HG02938 (cell line): ENCODE data around the gene STK32B.

Experiments used
- ATAC-seq: cut with Tn5 transposase; IDR thresholded peaks from one replicate; pipeline ENCODE4 v1.9.1; 2021; ENCODE audit warnings: mild to moderate bottlenecking, moderate library complexity; ENCODE audit not compliant: unreplicated experiment

Gene STK32B

GRCh38 chr4:5383191-5383980 is 332.1 kb downstream of the STK32B start:
- ATAC-seq: no peak

DNA sequence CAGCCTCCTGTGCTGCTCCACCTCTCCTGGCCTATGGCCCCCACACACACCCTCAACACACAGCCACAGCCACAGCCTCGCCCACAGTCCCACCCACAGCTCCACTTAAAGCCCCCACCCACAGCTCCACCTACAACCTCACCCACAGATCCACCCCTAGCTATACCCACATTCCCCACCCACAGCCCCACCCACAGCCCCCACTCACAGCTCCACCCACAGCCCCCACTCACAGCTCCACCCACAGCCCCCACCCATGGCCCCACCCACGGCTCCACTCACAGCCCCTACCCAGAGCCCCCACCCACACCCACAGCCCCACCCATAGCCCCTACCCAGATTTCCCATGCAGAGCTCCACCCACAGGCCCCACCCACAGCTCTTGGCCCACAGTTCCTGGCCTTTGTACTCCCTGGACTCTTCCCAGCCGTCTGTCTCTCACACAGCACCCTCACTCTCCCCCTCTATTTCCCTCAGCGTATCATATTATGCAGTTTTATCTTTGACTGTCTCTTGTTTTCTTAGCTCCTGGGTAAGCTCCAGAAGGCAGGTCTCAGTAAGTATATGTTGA is 334.5 kb downstream of the STK32B start:
- ATAC-seq: no peak

- ATAC-seq: no peak
These were observed 335.6 kb downstream of the STK32B start for GRCh38 chr4:5386921-5387320.

- no peak for ATAC-seq
These were observed 336.2 kb downstream of the STK32B start for GRCh38 chr4:5387457-5387856.

DNA sequence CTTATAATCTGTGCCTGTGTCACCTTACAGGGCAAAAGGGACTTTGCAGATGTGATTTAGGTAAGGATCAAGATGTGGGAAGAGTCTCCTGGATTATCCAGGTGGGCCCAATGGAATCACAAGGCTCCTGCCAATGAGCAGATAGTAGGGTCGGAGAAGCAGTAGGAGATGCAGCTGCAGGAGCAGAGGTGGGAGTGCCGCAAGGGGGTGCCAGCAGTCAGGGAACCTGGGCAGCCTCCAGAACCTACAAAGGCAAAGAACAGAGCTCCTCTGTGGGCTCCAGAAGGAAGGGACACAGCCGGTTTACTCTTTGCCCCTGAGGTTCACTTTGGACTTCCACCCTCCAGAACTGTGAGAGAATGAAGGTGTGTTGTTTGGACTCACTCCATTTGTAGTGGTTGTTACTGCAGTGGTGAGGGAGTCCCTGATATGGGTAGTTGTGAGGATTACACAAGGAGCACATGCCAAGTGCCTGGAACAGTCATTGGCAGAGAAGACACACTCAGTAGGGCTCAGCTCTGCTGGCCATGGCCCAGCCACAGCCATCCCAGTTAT is 338.6 kb downstream of the STK32B start:
- ATAC-seq: no peak

GRCh38 chr4:5391492-5391891 is 340.2 kb downstream of the STK32B start:
- no peak for ATAC-seq

DNA sequence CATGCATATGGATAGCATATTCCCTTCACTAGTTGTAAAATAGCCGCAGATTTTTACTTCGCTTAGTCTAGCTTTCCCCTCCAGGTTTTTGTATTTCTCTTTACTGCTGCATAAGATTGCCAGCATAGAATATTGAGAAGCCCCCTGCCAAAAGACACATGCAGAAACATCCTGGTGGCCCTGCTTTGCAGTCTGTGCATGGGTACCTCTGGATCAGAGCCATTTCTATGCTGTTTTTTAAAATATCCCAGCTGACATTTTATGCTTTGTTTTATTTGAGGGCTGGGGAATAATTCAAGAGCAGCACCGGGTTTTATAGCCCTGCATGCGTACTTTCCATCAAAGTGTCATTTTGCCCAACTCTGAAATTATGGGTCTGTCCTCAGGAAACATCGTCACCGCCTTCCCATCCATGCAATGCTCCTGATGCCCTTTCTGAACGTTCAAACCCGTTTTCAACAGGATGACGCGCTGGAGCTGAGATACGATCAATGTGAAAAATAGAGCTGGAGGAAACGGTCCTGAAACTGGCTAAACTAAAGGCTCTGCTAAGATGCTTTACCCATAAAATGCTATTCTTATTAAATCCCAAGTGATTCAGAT is 342.7 kb downstream of the STK32B start:
- no peak for ATAC-seq

DNA sequence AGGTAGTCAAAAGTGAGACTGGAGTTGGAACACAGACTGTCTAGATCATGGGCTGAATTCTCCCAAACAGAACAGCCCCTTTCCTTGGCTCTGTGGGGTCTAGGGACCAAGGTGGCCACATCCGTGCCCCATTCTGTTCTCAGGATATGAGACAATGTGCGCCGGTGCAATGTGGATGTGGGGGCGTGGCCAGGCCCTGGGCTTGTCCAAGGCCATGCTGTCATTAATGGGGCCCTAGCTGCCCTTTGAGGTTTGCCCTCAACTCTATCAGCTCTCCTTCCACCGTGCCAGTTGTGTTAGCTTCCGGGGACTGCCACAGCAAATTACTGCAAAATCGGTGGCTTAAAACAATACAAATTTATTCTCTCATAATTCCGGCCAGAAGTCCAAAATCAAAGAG is 344.5 kb downstream of the STK32B start:
- no peak for ATAC-seq

DNA sequence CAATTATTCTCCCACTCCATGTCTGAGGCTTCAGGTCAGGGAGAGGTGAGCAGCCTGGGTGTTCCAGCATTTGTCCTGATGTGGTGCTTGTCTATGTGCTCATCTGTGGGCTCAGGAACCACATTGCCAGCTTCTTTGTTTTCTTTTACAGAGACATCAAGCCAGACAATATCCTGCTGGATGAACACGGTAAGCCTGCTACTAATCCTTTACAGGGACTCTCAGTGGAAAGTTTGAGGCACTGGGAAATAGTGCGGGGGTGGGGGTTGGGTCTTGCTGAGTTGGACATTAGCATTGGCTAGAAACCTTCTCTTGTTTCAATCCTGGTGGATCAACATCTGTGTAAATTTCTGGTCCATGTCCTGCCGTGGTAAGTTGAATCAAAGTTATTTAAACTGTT is 346.8 kb downstream of the STK32B start:
- ATAC-seq: no peak

GRCh38 chr4:5399124-5399523 is 347.8 kb downstream of the STK32B start:
- ATAC-seq: no peak

DNA sequence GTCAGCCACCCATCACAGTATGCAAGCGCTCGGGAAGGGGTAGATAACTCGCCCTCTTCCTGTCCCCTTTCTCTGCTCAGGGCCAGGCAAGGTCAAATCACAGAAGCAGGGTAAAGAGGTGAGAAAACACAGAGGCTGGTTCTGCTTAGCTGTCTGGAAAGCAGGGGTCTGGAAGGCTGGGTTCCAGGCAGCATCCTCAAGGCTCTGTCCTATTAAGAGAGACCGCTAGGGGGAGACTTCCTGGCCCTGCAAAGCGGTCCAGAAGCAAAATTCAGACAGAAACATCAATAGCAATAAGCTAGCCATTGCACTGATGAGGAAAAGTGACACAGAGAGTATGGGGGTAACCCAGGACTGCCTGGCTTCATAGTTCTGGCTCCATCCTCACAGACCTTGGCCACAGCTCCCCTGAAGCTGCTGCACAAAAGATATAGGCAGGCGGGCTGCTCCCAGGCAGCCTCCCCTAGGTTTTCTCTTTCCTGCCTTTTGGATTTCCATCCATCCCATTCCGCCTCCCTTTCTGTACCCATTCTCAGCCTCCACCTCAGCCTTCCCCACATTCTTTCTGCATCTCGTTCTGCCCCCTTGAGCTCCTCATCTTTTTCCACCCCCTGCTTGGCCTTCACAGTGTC is 348.6 kb downstream of the STK32B start:
- no peak for ATAC-seq

DNA sequence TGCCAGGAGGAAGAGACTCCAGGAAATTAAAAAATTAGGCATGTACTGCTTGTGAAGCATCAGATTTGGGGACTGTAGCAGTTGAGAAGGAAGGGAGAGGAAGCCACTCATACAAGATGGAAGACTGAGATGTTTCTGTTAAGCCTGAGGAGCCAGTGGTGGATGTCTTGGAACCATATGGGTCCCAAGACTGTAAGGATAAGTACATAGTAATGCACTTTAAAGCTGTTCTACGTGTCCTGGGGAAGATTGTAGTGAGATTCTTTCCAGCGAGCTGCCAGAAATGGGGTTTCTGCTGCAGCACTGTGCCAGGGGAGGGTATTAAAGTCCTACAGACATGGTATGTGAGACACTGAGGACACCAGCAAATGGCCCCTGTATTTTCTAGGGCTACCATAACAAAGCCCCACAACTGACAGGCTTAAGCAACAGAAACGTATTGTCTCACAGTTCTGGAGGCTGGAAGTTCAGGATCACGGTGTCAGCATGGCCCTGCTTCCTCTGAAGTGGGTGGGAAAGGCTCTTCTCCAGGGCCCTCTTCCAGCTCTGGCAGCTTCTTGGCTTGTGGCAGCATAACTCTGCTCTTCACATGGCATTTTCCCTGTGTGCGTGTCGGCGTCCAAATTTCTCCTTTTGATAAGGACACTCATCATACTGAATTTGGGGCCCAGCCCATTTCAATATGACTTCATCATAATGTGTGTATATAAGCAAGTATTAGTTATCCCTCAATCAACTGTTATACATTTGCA is 352.6 kb downstream of the STK32B start:
- no peak for ATAC-seq

GRCh38 chr4:5409237-5409636 is 358.0 kb downstream of the STK32B start:
- no peak for ATAC-seq

DNA sequence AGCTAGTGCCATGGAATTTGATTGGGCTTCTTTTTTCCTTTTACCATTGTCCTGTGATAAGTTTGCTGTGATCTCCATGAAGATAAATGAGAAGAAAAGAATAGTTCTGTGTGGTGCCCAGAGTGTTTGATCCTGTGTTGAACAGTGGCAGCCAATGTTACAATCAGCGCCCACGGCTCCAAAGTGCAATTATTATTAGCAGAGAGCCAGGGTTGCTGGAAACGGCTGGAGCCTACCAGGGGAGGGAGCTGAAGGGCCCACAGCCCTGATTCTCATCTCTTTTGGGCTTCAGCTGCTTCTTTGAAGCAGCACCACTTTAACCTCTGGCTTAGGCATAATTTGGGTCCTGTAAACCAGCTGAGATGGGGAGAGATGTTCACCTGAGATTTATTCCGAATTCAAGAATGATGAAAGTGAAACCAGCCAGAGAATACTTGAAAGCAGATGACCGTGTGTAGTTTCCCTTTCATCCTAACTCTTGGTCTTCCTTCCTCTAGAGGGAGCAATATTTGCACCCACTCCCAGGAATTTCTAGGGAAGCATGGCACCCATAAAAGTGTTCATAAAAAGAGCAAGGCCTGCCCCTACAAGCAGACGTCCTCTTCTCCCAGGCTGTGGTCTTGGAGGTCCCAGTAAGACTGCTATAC is 358.8 kb downstream of the STK32B start:
- no peak for ATAC-seq

- ATAC-seq: no peak
These were observed 361.0 kb downstream of the STK32B start for GRCh38 chr4:5412296-5412695.

- ATAC-seq: no peak
These were observed 361.5 kb downstream of the STK32B start for GRCh38 chr4:5412751-5413150.

DNA sequence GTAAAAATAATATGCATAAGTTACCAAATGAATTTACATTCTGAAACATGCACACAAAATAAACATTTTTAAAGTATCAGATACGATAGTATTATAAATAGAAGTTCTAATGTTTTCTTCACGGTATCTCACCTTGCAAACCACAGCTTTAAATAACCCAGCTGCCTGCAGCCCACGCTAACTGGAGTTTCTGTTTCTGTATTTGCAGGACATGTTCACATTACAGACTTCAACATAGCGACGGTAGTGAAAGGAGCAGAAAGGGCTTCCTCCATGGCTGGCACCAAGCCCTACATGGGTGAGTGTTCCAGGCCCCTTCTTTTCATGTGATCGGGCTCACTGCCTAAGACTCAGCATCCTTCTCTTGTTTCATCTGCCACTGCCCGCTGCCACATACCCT is 365.4 kb downstream of the STK32B start:
- ATAC-seq: peak; percentile 70

DNA sequence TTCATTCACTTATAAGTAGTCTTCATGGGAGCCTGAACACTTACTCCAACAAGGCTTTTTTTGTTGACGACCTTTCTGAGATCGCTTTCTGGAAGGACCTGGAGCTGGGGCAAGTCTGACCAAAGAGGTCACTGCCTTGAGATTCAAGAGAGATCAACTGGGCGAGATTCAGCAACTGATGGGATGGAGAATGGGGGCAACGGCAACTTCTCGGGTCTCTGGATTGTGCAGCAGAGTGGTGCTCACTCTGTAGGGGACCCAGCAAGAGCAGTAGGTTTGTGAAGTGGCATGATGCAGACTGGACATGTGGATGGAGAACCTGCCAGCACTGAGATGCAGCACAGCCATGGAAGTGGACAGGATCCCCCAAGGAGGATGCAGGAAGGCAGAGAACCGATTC is 369.0 kb downstream of the STK32B start:
- no peak for ATAC-seq

DNA sequence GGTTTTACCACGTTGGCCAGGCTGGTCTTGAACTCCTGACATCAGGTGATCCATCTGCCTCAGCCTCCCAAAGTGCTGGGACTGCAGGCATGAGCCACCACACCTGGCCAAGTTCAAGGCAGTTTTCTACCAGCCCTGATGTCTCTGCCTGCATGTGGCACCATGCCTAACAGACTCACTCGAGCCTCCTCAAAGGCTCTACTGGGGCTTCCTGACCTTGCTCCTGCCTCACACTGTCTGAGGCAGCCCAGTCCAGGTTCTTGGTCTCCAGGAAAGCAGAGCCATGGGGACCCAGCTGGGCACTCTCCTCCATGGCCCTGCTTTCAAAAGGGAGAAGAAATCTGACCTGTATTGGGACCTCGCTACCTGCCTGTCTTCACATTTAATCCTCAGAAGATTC is 370.1 kb downstream of the STK32B start:
- ATAC-seq: no peak

- no peak for ATAC-seq
These were observed 370.9 kb downstream of the STK32B start for GRCh38 chr4:5422195-5422594.
